Activated effector memory CD4-positive, alpha-beta T cell treated with Interleukin-2 at 50 U/mL for 16 hours (primary cell): ENCODE data around the gene SCARF1.

Experiments used
- DNase-seq: peaks from one replicate; pipeline ENCODE4 v3.0.0-alpha.2; 2020

Gene SCARF1

GRCh38 chr17:1627182-1627981 lies 18.1 kb downstream of the SCARF1 start:
- DNase-seq = no peak

DNA sequence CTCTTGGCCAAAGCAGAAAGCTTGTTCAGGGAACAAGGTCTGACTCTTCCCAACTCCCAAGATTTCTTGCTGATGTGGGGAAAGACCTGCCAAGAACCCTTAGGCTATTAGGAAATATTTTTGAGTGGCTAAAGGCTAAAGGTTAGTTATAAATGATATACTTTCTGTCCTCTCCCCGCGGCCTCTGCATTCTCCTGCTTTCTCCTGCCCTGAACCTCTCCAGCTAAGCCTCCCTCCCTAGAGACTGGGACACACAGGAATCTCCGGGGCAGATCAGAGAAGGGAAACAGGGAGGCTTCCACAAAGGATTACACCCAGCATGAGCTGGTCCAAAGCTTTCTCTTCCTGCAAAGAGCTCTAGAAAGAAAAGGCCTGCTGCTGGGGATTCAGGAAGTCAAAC lies 19.2 kb downstream of the SCARF1 start:
- no peak for DNase-seq

DNA sequence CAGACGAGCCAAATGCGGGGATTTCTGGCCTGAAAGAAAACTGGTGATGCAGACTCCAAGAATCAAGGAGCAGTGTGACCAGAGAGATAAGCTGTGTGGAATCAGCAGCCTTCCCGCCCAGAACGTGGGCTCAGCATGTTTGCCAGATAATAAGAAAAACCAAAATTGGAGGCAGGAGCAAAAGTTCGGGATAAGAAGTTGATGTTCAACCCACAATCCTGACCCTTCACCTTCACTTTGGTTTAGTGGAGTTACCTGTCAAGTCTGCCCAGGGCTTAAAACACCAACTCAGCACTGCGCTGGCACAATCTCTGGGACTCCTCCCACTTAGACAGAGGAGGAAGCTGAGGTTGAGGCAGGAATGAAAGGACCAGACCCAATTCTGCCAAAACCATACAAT lies 20.0 kb downstream of the SCARF1 start:
- DNase-seq = no peak

DNA sequence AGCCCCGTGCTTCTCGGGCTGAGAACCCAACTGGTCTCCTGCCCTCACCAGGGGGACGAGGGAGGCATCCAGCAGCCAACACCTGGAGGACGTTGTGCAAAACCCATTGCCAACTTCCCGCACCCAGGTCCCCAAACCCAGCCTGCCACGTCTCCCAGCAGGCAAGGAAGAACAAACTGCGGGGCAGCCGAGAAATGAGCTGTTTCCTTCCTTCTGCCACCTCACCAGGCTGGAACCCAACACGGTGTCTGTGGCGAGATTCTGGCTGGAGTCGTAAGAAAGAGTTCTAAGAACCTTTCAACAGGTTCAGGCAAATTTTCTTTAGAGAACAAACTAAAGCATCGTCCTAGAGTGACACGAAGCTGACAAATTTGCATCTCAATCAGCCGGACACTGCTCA lies 20.5 kb downstream of the SCARF1 start:
- DNase-seq = no peak

GRCh38 chr17:1624650-1625049 lies 20.9 kb downstream of the SCARF1 start:
- DNase-seq = no peak

GRCh38 chr17:1623057-1623630 lies 22.4 kb downstream of the SCARF1 start:
- DNase-seq = no peak

DNA sequence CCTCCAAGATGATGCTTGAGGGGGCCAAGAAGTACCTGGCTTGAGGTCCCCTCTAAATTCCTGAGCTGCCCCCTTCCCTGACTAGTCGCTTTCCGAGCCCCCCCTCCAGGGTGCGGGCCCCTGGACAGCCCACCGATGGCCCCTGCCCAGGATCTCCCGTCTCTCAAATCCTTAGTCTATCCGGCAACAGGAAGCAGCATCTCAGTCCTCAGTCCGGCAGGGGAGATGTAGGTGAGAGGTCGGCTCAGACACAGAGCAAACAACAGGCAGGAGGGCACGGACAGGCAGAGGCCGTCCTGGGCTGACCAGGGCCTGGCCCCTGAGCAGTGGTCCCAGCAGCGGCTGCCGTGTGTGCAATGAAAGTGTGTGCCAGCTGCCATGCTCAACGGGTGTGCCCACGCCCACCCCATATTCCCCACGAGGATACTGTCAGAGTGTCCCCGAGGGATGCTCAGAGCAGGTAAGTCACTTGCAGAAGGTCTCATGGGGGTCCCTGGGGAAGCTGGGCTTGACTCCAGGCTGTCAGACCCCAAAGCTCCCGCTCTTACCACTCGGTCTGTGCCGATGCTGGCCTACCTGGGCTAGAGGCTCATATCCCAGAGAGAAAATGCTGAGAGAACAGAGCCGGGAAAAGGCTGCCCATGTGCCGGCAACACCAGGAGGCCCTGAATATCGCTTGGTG lies 24.1 kb downstream of the SCARF1 start:
- DNase-seq = no peak

DNA sequence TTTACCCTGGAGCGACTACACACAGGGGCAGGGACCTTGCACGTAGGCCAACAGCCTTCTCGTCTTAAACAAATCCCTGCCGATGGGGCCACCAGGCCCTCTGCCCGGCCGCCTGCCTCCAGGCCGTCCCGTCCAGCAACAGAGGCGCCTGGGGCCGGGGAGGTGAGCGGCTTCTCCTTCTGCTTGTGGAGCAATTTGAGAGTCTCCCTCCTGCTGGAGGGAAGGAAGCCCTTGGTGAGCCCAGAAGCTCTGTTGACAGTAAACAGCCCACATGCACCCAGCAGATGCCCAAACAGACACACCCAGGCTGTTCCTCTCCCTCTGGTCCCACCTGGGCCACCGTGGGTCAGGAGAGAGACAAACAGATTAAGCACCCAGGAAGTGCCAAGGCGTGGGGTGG lies 25.0 kb downstream of the SCARF1 start:
- DNase-seq = no peak

DNA sequence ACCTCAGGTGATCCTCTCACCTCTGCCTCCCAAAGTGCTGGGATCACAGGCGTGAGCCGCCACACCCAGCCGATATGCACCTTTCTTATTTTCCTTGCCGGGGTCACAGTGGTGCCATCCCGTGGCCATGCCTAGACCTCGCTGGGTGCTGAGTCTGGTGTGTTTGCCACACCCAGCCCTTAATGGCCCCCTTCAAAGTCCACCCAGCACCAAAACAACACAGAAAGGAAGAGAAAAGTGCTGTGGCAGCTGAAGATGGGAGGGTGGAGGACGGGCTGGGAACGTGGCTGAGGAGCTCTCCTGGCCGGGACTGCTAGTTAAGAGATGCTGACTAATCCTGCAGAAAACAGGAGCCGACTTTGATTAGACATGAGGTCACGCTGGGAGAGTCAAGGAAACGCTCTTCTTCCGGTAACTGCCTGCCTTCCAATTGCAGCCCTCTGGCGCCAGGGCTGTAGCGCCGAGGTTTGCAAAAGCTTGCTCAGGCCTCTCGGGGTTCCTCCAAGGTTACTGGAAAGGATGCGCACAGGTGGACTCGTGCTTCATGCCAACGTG lies 27.8 kb downstream of the SCARF1 start:
- DNase-seq = no peak

- DNase-seq = no peak
These were observed 29.4 kb downstream of the SCARF1 start for GRCh38 chr17:1616101-1616500.

DNA sequence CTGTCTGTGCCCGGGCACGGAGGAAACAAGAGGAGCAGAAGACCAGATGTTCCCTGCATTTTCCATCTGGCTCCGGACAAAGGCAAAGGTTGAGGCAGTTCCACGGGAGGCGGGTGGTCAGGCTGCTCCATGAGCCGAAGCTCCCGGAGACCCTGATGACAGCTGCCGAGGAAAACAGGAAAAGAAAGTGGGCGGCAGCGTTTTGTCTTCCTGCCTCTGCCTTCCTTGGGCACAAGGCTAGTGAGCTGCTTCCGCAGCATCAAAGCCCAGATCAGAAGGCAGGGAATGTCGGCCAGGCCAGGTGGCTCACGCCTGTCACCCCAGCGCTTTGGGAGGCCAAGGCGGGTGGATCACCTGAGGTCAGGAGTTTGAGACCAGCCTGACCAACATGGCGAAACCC lies 33.1 kb downstream of the SCARF1 start:
- no peak for DNase-seq

- DNase-seq = no peak
These were observed 33.8 kb downstream of the SCARF1 start for GRCh38 chr17:1611715-1612114.

- no peak for DNase-seq
These were observed 36.9 kb downstream of the SCARF1 start for GRCh38 chr17:1608676-1609075.

- no peak for DNase-seq
These were observed 37.6 kb downstream of the SCARF1 start for GRCh38 chr17:1607971-1608320.

DNA sequence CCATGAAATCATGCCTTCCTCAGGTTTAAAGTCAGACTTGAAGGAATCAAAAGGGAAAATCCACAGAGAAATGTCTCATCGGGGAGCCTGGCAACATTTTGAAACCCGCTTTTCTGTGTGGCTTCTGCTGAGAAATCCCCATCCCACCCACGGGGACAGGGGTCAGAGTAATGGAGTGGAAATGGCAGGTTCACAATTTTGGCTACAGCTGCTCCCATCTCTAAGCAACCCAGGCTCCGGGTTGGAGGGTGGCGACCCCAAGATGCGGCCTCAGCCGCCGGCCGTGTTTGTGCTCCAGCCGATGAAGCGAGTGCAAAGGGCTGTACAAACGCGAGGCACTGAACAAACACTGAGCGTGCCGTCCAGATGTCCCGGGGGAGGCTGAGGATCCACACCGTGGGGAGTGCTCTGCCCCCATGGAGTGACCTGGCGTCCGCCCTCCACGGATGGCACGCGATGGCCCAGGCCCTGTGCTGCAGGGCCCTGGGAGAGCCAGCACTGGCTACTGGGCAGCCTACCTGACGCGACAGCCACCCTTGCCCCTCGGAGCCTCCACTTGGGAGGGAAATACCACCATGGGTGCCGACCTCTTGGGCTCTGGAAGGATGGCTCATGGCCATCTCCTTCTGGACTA lies 39.1 kb downstream of the SCARF1 start:
- DNase-seq = no peak

- no peak for DNase-seq
These were observed 39.7 kb downstream of the SCARF1 start for GRCh38 chr17:1605681-1606351.

- DNase-seq = no peak
These were observed 40.6 kb downstream of the SCARF1 start for GRCh38 chr17:1604831-1605528.

DNA sequence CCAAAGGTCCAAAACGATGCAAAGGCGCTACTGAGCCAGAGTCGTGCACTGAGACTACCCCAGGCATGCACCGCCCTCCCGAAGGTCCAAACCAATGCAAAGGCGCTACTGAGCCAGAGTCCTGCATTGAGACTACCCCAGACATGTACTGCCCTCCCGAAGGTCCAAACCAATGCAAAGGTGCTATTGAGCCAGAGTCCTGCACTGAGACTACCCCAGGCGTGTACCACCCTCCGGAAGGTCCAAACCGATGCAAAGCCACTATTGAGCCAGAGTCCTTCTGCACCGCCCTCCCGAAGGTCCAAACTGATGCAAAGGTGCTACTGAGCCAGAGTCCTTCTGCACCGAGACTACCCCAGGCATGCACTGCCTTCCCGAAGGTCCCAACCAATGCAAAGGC lies 44.0 kb downstream of the SCARF1 start:
- no peak for DNase-seq

DNA sequence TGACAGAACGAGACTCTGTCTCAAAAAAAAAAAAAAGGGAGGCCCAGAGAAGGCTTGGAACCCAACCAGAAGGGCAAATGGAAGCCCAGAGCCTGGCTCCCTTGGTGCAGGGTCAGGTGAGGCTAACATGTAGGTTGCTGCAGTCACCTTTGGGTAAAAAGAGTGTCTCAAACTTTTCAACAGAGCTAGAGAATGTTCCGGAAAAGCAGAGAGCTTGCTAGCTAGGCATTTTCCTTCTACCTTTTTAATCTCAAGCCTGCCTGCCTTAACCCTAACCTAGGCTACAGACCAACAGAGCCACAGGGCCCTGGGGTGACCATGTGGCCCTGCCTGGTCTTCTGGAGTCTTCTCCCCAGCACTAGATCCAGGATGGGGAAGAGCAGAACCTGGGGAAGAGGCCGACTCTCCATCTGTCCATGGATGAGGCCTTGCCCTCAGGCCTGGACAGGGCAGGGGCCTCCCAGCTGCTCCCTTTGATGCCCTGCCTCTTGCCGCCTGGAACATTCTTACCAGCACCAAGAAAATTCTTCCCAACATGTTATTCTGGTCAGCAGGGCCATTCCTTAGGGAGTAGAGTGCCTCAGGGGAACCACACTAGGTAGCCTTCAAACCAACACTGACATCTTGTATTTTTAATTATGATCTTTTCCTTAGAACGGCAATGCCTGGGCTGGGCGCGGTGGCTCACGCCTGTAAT lies 47.0 kb downstream of the SCARF1 start:
- DNase-seq = no peak

DNA sequence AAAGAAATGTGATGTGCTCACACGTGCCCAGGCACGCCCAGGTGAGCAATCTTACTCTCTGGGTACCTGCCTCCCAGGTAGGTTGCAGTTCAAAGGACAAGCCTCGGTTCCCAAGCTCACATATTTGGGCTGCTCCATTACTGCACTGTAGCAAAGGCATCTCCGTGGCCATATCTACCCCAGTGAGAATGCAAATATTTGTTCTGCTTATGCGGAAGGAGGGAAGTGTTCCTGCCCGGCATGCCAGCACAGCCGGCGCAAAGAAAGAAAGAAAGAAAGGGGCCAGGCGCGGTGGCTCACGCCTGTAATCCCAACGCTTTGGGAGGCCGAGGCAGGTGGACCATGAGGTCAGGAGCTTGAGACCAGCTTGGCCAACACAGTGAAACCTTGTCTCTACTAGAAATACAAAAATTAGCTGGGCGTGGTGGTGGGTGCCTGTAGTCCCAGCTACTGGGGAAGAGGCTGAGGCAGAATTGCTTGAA lies 47.6 kb downstream of the SCARF1 start:
- no peak for DNase-seq

DNA sequence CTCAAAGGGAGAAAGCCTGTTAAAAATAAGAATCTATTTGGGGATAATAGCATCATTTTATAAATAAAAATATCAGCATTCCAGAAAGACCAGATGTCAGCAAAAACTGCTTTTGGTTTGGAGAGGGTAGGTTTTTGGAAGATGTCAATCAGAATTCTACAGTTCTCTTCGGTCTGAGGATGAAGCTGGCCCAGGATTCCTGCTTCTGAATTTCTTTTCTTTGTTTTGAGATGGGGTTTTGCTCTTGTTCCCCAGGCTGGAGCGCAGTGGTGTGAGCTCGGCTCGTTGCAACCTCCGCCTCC lies 52.0 kb downstream of the SCARF1 start:
- no peak for DNase-seq
